ENCODE results near the gene NUP210.

- TF ChIP-seq POLR2AphosphoS5 (IDR thresholded peaks at IDR 0.05; ENCODE audit: low read depth, low read length), result no peak
- no peak for TF ChIP-seq TAF1 (IDR thresholded peaks at IDR 0.05; ENCODE audit: borderline replicate concordance, insufficient read depth, low read length)
- no peak for TF ChIP-seq REST (IDR thresholded peaks at IDR 0.05; ENCODE audit: insufficient read depth in 1 of 2, low read depth in 2 of 2, low read length in 2 of 2)
- no peak for TF ChIP-seq SIN3A (IDR thresholded peaks at IDR 0.05; ENCODE audit: borderline replicate concordance, insufficient read depth, low read length)
Observed at GRCh38 chr3:13370609-13371008, 49.5 kb downstream of the NUP210 start.

All from PFSK-1 (cell line).